ENCODE measurements around the gene OR2J2. TPM values are rescaled to one million over a fixed set of nuclear protein-coding genes. Genes with fewer than 3 reads are reported as not detected.
"Not testable (repeated sequence)": the region's sequence is repeated elsewhere in the genome, so short reads cannot be mapped to it uniquely, and the experiment has no call there.

OR2J2 gene
- total and polyA plus RNA-seq, 8 donors, result not detected

DNA sequence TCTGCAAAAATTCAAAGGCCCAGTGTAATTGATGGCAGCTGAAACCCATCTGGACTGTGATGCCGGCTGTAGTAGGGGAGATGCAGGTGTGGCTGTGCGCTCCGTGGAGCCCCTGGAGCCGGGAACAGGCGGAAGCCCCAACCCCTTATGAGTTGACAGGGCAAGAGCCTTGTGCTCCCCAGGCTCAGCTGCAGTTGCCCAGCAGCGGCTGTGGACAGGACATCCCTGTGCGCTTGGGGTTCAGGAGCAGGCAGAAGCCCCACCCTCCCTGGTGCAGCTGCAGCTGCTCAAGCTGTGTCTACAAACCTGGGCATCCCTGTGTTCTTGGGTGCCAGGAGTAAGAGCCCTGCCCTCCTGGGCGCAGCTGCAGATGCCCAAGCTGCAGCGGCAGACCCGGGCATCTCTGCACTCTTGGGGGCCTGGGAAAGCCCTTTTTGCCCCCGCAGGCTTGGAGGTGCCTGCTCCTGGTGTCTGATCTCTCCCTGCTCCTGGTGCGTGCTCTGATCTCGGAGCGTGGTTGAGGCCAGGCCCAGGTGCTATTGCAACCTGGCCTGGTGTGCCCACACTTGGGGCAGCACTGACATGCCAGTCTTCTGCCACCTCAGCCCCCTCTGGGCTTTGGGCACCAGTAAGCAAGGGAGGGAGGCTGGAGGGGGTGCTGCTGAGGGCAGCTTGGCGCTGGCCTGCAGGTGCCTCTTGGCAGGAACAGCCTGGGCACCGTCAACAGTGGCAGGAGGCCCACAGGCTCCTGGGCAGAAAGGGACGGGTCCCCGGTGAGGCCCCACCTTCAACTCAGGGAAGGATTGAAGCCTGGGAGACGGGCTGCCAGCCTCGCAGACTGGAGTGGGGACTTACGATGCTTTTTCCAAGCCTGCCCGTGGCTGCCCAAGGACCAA is 30.3 kb downstream of the OR2J2 start:
- Histone ChIP-seq H3K27me3 (no peaks in the 10 kb centered on the region), H3K27ac (no peak overlapping the region), H3K9me3 (no peaks in the 10 kb centered on the region), H3K36me3 (no peaks in the 10 kb centered on the region), H3K4me1 (no peaks in the 10 kb centered on the region), H3K4me3 (no peak overlapping the region)
- DNase-seq, result no peak
- intact Hi-C loops (cut with DNase I; ENCODE audit: low total_unique reads), result no loop called here
- no peak for TF ChIP-seq CTCF (IDR thresholded peaks at IDR 0.05)
- no peak for TF ChIP-seq POLR2AphosphoS5 (IDR thresholded peaks at IDR 0.05)
- no peak for TF ChIP-seq POLR2A (IDR thresholded peaks at IDR 0.05)
- no peak for TF ChIP-seq EP300 (IDR thresholded peaks at IDR 0.05)
- WGBS, 5 donors, result 78 to 88% (median 85%) methylated on average over 16 to 22 of the region's 22 CpGs

DNA sequence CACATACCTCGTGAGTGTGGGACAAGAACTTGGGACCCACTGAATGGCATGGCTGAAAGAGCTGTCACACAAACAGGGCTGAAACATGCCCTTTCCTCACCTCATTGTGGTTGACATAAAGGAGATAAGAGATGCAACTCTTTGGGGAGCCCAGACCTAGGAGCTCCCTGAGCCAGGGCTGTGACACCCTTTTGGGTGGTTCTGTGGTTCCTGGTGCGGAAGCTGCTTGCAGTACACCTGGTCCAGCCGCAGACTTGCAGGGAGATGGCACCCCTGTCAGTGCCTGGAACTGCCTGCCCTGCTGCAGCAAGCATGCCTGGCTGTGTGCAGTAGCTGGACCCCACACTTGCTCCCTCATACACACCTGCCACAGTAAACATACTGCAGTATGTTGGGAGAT is 31.3 kb downstream of the OR2J2 start:
- H3K27ac ChIP-seq, result no peak overlapping the region
- DNase-seq, result no peak
- intact Hi-C loops (cut with DNase I; ENCODE audit: low total_unique reads), result no loop called here
- TF ChIP-seq CTCF (IDR thresholded peaks at IDR 0.05) (no peak), POLR2AphosphoS5 (IDR thresholded peaks at IDR 0.05) (no peak), EP300 (IDR thresholded peaks at IDR 0.05) (no peak), POLR2A (IDR thresholded peaks at IDR 0.05) (no peak)
- 80 to 90% (median 83%) methylated on average over 3 of the region's 3 CpGs for WGBS, 5 donors
- no peaks in the 10 kb centered on the region for H3K4me1 ChIP-seq
- no peaks in the 10 kb centered on the region for H3K27me3 ChIP-seq
- no peaks in the 10 kb centered on the region for H3K36me3 ChIP-seq
- H3K4me3 ChIP-seq, result no peak overlapping the region
- no peaks in the 10 kb centered on the region for H3K9me3 ChIP-seq

- H3K36me3 ChIP-seq, result no peaks in the 10 kb centered on the region
- H3K27me3 ChIP-seq, result peaks cover 0 to 5% (median 0%) of the 10 kb centered on the region in 3 donors
- TF ChIP-seq POLR2AphosphoS5 (IDR thresholded peaks at IDR 0.05) (no peak), EP300 (IDR thresholded peaks at IDR 0.05) (no peak), POLR2A (IDR thresholded peaks at IDR 0.05) (no peak), CTCF (IDR thresholded peaks at IDR 0.05) (no peak)
- 84 to 92% (median 87%) methylated on average over 2 of the region's 2 CpGs for WGBS, 5 donors
- intact Hi-C loops (cut with DNase I; ENCODE audit: low total_unique reads), result no loop called here
- H3K9me3 ChIP-seq, result no peaks in the 10 kb centered on the region
- H3K4me1 ChIP-seq, result no peaks in the 10 kb centered on the region
- DNase-seq, result no peak
- H3K4me3 ChIP-seq, result no peak overlapping the region
- no peak overlapping the region for H3K27ac ChIP-seq
Observed at GRCh38 chr6:29211488-29211887, 40.8 kb downstream of the OR2J2 start.

DNA sequence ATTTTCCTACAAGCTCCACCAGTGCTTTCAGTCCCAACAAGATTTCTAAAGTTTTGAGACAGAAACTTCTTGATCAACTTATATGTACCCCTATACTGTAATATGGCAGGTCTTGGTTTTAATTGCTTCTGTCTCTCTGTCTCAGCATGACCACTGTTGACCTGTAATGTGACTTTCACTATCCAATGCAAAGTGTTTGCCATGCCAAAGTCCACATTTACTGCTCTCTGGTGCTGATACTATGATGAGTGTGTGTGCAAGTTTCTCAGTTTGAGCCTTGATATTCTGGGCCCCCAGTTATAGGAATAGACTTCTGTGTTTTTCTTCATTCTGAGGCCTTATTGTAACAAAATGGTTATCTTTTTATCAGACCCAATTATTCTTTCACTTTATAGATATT is 45.8 kb downstream of the OR2J2 start:
- peak in 1 of 2 donors; percentile 27 for DNase-seq
- H3K27me3 ChIP-seq, result peaks cover 0 to 6% (median 0%) of the 10 kb centered on the region in 3 donors
- H3K4me3 ChIP-seq, result no peak overlapping the region
- TF ChIP-seq CTCF (IDR thresholded peaks at IDR 0.05), result no peak
- TF ChIP-seq EP300 (IDR thresholded peaks at IDR 0.05), result no peak
- no peak for TF ChIP-seq POLR2AphosphoS5 (IDR thresholded peaks at IDR 0.05)
- no peak for TF ChIP-seq POLR2A (IDR thresholded peaks at IDR 0.05)
- no peaks in the 10 kb centered on the region for H3K9me3 ChIP-seq
- intact Hi-C loops (cut with DNase I; ENCODE audit: low total_unique reads), result no loop called here
- H3K4me1 ChIP-seq, result no peaks in the 10 kb centered on the region
- H3K27ac ChIP-seq, result no peak overlapping the region
- no peaks in the 10 kb centered on the region for H3K36me3 ChIP-seq

GRCh38 chr6:29217242-29217641 is 46.5 kb downstream of the OR2J2 start:
- H3K27ac ChIP-seq; intact Hi-C loops (cut with DNase I; ENCODE audit: low total_unique reads); H3K4me3 ChIP-seq; DNase-seq; H3K36me3 ChIP-seq; H3K4me1 ChIP-seq; H3K9me3 ChIP-seq; H3K27me3 ChIP-seq: not testable (repeated sequence)
- 40 to 80% (median 59%) methylated on average over 1 to 2 of the region's 2 CpGs for WGBS, 5 donors

GRCh38 chr6:29218056-29218455 is 47.3 kb downstream of the OR2J2 start:
- H3K36me3 ChIP-seq; H3K27me3 ChIP-seq; DNase-seq; H3K9me3 ChIP-seq; H3K4me1 ChIP-seq; intact Hi-C loops (cut with DNase I; ENCODE audit: low total_unique reads); H3K4me3 ChIP-seq; H3K27ac ChIP-seq: not testable (repeated sequence)
- 63 to 77% (median 73%) methylated on average over 1 of the region's 1 CpG for WGBS, 5 donors
